GM21723 (cell line): ENCODE data around the gene NEK2.
"Not testable (repeated sequence)": the region's sequence is repeated elsewhere in the genome, so short reads cannot be mapped to it uniquely, and the experiment has no call there.

ENCODE experiments used
- ATAC-seq: cut with Tn5 transposase; IDR thresholded peaks from one replicate; pipeline ENCODE4 v1.9.1; 2021; ENCODE audit warnings: mild to moderate bottlenecking, moderate library complexity; ENCODE audit not compliant: unreplicated experiment

The NEK2 gene

GRCh38 chr1:211634461-211634860 lies 41.0 kb downstream of the NEK2 start:
- ATAC-seq: no peak

- no peak for ATAC-seq
These were observed 41.9 kb downstream of the NEK2 start for GRCh38 chr1:211633524-211633846.

- no peak for ATAC-seq
These were observed 42.5 kb downstream of the NEK2 start for GRCh38 chr1:211632808-211633523.

GRCh38 chr1:211632117-211632807 lies 43.2 kb downstream of the NEK2 start:
- ATAC-seq: no peak

- ATAC-seq: no peak
These were observed 44.3 kb downstream of the NEK2 start for GRCh38 chr1:211631168-211631567.

GRCh38 chr1:211630236-211631081 lies 45.0 kb downstream of the NEK2 start:
- ATAC-seq: no peak

GRCh38 chr1:211628417-211628816 lies 47.0 kb downstream of the NEK2 start:
- ATAC-seq: no peak

- no peak for ATAC-seq
These were observed 48.2 kb downstream of the NEK2 start for GRCh38 chr1:211627259-211627658.

- ATAC-seq: not testable (repeated sequence)
These were observed 49.6 kb downstream of the NEK2 start for GRCh38 chr1:211625866-211626265.

GRCh38 chr1:211625040-211625439 lies 50.4 kb downstream of the NEK2 start:
- no peak for ATAC-seq

- no peak for ATAC-seq
These were observed 51.9 kb downstream of the NEK2 start for GRCh38 chr1:211623515-211623914.

- no peak for ATAC-seq
These were observed 53.8 kb downstream of the NEK2 start for GRCh38 chr1:211621447-211622198.

- no peak for ATAC-seq
These were observed 55.3 kb downstream of the NEK2 start for GRCh38 chr1:211620097-211620496.

- no peak for ATAC-seq
These were observed 56.1 kb downstream of the NEK2 start for GRCh38 chr1:211619033-211619996.

- ATAC-seq: no peak
These were observed 58.5 kb downstream of the NEK2 start for GRCh38 chr1:211616965-211617297.

- ATAC-seq: no peak
These were observed 59.0 kb downstream of the NEK2 start for GRCh38 chr1:211616231-211616964.

- ATAC-seq: no peak
These were observed 60.8 kb downstream of the NEK2 start for GRCh38 chr1:211614615-211615014.

GRCh38 chr1:211613951-211614350 lies 61.5 kb downstream of the NEK2 start:
- ATAC-seq: no peak
